Activated CD4-positive, alpha-beta T cell treated with anti-CD3 and anti-CD28 coated beads, Interleukin-2, amount 50 U/mL, for 1 hour (primary cell): Measurements from ENCODE around the gene P4HA2.
"Not testable (repeated sequence)": the region's sequence is repeated elsewhere in the genome, so short reads cannot be mapped to it uniquely, and the experiment has no call there.

ENCODE experiments used
- DNase-seq: peaks from one replicate; pipeline ENCODE4 v3.0.0-alpha.2; 2020

The P4HA2 gene

GRCh38 chr5:132193165-132193694, 34.4 kb downstream of the P4HA2 start:
- DNase-seq, result no peak

GRCh38 chr5:132190161-132190817, 37.4 kb downstream of the P4HA2 start:
- no peak for DNase-seq

- no peak for DNase-seq
Observed at GRCh38 chr5:132184588-132184987, 43.1 kb downstream of the P4HA2 start.

GRCh38 chr5:132183723-132184122, 43.9 kb downstream of the P4HA2 start:
- DNase-seq, result no peak

- DNase-seq, result no peak
Observed at GRCh38 chr5:132182359-132183040, 45.2 kb downstream of the P4HA2 start.

GRCh38 chr5:132181011-132181629, 46.5 kb downstream of the P4HA2 start:
- DNase-seq, result no peak

- DNase-seq, result no peak
Observed at GRCh38 chr5:132180134-132180745, 47.4 kb downstream of the P4HA2 start.

- no peak for DNase-seq
Observed at GRCh38 chr5:132179405-132179804, 48.2 kb downstream of the P4HA2 start.

GRCh38 chr5:132177691-132178149, 49.9 kb downstream of the P4HA2 start:
- DNase-seq, result no peak

- DNase-seq, result no peak
Observed at GRCh38 chr5:132176987-132177386, 50.7 kb downstream of the P4HA2 start.

- DNase-seq, result no peak
Observed at GRCh38 chr5:132176521-132176945, 51.1 kb downstream of the P4HA2 start.

GRCh38 chr5:132162945-132163344, 64.7 kb downstream of the P4HA2 start:
- no peak for DNase-seq

- not testable (repeated sequence) for DNase-seq
Observed at GRCh38 chr5:132161574-132162326, 65.9 kb downstream of the P4HA2 start.

- DNase-seq, result no peak
Observed at GRCh38 chr5:132156413-132156812, 71.2 kb downstream of the P4HA2 start.

GRCh38 chr5:132150565-132150964, 77.1 kb downstream of the P4HA2 start:
- no peak for DNase-seq

GRCh38 chr5:132147663-132148062, 80.0 kb downstream of the P4HA2 start:
- DNase-seq, result no peak

GRCh38 chr5:132145326-132145725, 82.3 kb downstream of the P4HA2 start:
- not testable (repeated sequence) for DNase-seq

GRCh38 chr5:132143148-132143547, 84.5 kb downstream of the P4HA2 start:
- DNase-seq, result no peak

GRCh38 chr5:132142459-132142858, 85.2 kb downstream of the P4HA2 start:
- no peak for DNase-seq
